AG04450 (cell line): ENCODE data around the gene SAPCD2. TPM values are rescaled to one million over a fixed set of nuclear protein-coding genes. Genes with fewer than 3 reads are reported as not detected.

ENCODE experiments used
- CTCF ChIA-PET: fragments of 300-600, 350-600 bp; formaldehyde crosslinking; extraction: SDS; loops from one replicate; lab custom pipeline; 2022; ENCODE audit warnings: antibody characterized with exemption, inconsistent platforms; lab: Charles Lee
- POLR2A ChIA-PET: fragments of 350-600 bp; formaldehyde crosslinking; extraction: SDS; loops from one replicate; lab custom pipeline; 2021; ENCODE audit warnings: antibody characterized with exemption, inconsistent platforms; lab: Yijun Ruan, JAX
- DNase-seq: peaks from one replicate; pipeline ENCODE4 v3.0.0-alpha.2; 2011; ENCODE audit warnings: low read depth, low spot score
- H3K27ac ChIP-seq: one replicate; pipeline ENCODE4 v1.5.1; 2012; ENCODE audit warnings: low read depth, low read length, control low read depth
- H3K27me3 ChIP-seq: one replicate; pipeline ENCODE4 v1.6.0; 2012; ENCODE audit warnings: low read length; ENCODE audit not compliant: control insufficient read depth, insufficient read depth
- H3K4me3 ChIP-seq: 2 replicates; pipeline ENCODE4 v1.5.1; 2011; ENCODE audit warnings: mild to moderate bottlenecking, low read depth, low read length, control low read depth
- H3K9me3 ChIP-seq: 2 replicates; pipeline ENCODE4 v1.5.1; 2012; ENCODE audit warnings: low read length; ENCODE audit not compliant: control insufficient read depth, insufficient read depth
- polyA plus RNA-seq: library from polyadenylated mRNA; depleted of rRNA; stranded (reverse); fragments of >200 nt; gene quantifications from 2 replicates; pipeline ENCODE4 v1.2.3, GENCODE V29; 2011
- TF ChIP-seq, protein P1 (sequence below): IDR thresholded peaks from 2 replicates; pipeline ENCODE4 v1.5.1; 2011; ENCODE audit warnings: low read depth, low read length, control low read depth, inconsistent platforms

SAPCD2 gene
- polyA plus RNA-seq, 1 experiment, result 1.5 TPM

DNA sequence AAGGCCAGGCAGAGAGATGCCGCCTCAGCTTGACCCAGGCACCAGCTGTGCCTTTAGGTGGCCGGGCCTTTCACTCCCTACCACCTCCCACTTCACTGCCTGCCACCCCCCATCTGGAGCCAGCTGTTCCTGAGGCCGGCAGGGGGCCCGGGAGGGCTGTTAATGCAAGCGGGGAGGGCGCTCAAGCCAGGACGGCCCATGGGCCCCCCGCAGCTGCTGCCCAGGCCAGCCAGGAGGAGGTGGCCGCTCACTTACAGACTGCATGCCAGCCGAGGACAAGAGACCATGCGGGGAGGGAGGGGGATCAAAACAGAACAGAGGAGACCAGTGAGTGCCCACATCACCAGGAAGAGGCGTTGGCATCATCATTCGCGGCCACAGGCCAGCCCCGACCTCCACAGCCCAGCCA is 46.8 kb downstream of the SAPCD2 start:
- Histone ChIP-seq H3K27me3 (no peaks in the 10 kb centered on the region), H3K27ac (no peak overlapping the region), H3K9me3 (peaks cover 13% of the 10 kb centered on the region; the same call in 1 of the 2 replicates), H3K4me3 (no peak overlapping the region)
- no peak for DNase-seq
- CTCF ChIA-PET, result no interaction called here
- POLR2A ChIA-PET, result no interaction called here
- TF ChIP-seq, protein P1, sequence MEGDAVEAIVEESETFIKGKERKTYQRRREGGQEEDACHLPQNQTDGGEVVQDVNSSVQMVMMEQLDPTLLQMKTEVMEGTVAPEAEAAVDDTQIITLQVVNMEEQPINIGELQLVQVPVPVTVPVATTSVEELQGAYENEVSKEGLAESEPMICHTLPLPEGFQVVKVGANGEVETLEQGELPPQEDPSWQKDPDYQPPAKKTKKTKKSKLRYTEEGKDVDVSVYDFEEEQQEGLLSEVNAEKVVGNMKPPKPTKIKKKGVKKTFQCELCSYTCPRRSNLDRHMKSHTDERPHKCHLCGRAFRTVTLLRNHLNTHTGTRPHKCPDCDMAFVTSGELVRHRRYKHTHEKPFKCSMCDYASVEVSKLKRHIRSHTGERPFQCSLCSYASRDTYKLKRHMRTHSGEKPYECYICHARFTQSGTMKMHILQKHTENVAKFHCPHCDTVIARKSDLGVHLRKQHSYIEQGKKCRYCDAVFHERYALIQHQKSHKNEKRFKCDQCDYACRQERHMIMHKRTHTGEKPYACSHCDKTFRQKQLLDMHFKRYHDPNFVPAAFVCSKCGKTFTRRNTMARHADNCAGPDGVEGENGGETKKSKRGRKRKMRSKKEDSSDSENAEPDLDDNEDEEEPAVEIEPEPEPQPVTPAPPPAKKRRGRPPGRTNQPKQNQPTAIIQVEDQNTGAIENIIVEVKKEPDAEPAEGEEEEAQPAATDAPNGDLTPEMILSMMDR, result no peak

DNA sequence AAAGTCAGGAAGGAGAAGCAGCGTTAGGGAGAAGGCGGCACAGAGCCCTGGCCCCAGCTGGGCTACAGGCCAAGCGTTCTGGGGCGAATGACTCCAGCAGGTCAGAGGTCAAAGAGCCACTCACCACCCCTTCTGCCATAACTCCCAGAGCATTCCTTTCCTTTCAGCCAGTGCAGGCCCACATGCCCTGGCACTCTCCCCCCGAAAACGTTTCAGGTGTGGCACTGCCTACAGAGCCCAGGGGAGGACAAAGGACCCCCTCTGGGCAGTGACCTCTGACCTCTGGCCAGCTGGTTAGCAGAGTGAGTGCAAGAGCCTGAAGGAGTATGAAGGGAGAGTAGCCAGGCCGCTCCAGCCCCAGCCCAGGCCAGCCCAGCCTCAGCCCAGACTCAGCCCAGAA is 47.2 kb downstream of the SAPCD2 start:
- Histone ChIP-seq H3K4me3 (no peak overlapping the region), H3K27ac (no peak overlapping the region), H3K27me3 (no peaks in the 10 kb centered on the region), H3K9me3 (peaks cover 13% of the 10 kb centered on the region; the same call in 1 of the 2 replicates)
- CTCF ChIA-PET, result no interaction called here
- DNase-seq, result no peak
- TF ChIP-seq, protein P1, result no peak
- POLR2A ChIA-PET, result no interaction called here

DNA sequence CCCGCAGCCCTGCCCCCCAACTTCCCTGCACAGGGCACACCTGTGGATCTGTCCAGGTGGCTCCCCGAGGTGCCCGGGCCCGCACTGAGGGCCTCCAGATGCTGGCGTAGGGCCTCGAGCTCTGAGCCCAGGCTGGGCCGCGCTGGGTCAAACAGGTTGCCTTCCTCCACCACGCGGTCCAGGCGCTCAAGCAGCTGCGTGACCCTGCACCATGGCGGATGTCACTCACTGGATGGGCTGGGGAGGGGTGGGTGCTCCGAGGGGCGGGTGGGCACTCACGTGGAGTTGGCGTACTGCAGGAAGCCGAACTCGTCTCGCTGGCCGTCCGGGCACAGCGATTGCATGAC is 47.7 kb downstream of the SAPCD2 start:
- CTCF ChIA-PET, result no interaction called here
- Histone ChIP-seq H3K27ac (no peak overlapping the region), H3K27me3 (no peaks in the 10 kb centered on the region), H3K9me3 (peaks cover 17% of the 10 kb centered on the region; the same call in 1 of the 2 replicates), H3K4me3 (no peak overlapping the region)
- TF ChIP-seq, protein P1, result no peak
- DNase-seq, result no peak
- POLR2A ChIA-PET, result no interaction called here

DNA sequence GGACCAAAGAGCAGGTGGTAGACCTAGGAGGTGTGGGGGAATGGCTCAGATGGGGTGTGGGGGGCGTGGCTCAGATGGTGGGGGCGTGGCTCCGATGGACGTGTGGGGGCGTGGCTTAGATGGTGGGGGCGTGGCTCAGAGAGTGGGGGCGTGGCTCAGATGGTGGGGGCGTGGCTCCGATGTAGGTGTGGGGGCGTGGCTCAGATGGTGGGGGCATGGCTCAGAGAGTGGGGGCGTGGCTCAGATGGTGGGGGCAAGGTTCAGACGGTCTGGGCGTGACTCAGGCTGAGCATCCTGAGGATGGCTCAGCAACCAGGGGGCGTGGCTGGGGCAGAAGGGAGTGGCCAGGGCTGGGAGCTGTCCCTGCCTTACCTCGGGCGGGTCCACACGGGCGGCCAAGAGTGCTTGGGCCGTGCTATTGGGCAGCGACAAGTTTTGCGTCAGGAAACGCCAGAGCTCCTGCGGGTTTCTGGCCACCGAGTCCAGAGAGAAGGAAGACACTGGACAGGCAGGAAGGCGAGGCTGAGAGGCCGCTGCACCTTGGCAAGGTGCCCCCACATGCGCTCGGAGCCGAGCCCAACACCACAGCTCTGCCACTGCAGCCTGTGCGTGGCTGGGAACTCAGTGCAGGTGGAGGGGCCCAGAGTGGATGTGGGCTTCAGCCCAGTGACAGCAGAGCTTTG is 48.2 kb downstream of the SAPCD2 start:
- no peak for DNase-seq

DNA sequence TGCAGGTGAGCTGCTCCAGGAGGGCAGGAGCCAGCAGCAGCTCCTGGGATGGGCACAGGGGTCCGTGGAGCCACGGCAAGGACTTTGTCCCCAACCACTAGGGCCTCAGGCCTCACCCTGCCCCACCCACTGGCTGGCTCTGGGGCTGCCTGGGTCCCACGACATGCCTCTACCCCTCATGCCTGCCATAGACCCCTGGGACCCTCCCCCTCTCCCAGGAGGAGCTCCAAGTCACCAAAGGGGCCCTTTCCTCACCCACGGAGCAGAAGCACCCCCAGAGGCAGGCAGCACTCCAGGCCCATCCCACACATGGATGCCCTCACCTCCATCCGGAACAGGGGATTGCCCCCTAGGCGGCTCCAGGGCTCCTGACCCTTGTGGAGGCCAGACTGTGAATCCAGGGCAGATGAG is 48.8 kb downstream of the SAPCD2 start:
- H3K27ac ChIP-seq, result no peak overlapping the region
- H3K27me3 ChIP-seq, result no peaks in the 10 kb centered on the region
- peaks cover 27% of the 10 kb centered on the region; the same call in 1 of the 2 replicates for H3K9me3 ChIP-seq
- TF ChIP-seq, protein P1, result no peak
- ChIA-PET POLR2A (no interaction called here), CTCF (interaction anchor here (1.2 to 1.7 kb wide), 2 partner anchors 8 to 14 kb away, joined by 4 to 8 read pairs; no protein-coding TSS in a partner anchor)
- no peak overlapping the region for H3K4me3 ChIP-seq
- DNase-seq, result no peak

More for the DNA sequence above, 48.2 kb downstream of the SAPCD2 start:
- peaks cover 22% of the 10 kb centered on the region; the same call in 1 of the 2 replicates for H3K9me3 ChIP-seq
- ChIA-PET POLR2A (no interaction called here), CTCF (interaction anchor here (1.2 kb wide), 1 partner anchor 13 kb away, joined by 4 read pairs; no protein-coding TSS in a partner anchor)
- no peak overlapping the region for H3K27ac ChIP-seq
- H3K27me3 ChIP-seq, result no peaks in the 10 kb centered on the region
- TF ChIP-seq, protein P1, result no peak
- no peak overlapping the region for H3K4me3 ChIP-seq
